BJ (cell line): ENCODE results near the gene GPX4. TPM values are rescaled to one million over a fixed set of nuclear protein-coding genes. Genes with fewer than 3 reads are reported as not detected.
"Not testable (repeated sequence)": the region's sequence is repeated elsewhere in the genome, so short reads cannot be mapped to it uniquely, and the experiment has no call there.

Source experiments
- CTCF ChIA-PET: fragments of 350-600 bp; formaldehyde crosslinking; extraction: SDS; loops from one replicate; lab custom pipeline; 2021; ENCODE audit warnings: antibody characterized with exemption, inconsistent platforms; lab: Yijun Ruan, JAX
- POLR2A ChIA-PET: fragments of 300-600 bp; sonication (Branson Sonifier 250); formaldehyde crosslinking; extraction: SDS; loops from one replicate; lab custom pipeline; 2021; ENCODE audit warnings: antibody characterized with exemption; lab: Charles Lee
- DNase-seq: peaks from one replicate; pipeline ENCODE4 v3.0.0-alpha.2; 2011; ENCODE audit warnings: low read depth
- H3K27me3 ChIP-seq: 2 replicates; pipeline ENCODE4 v1.6.0; 2011; ENCODE audit warnings: low read length; ENCODE audit not compliant: control insufficient read depth, insufficient read depth
- H3K36me3 ChIP-seq: 2 replicates; pipeline ENCODE4 v1.5.1; 2011; ENCODE audit warnings: low read length; ENCODE audit not compliant: control insufficient read depth, insufficient read depth
- H3K4me3 ChIP-seq: 2 replicates; pipeline ENCODE4 v1.5.1; 2011; ENCODE audit warnings: low read depth, mild to moderate bottlenecking, control low read depth, low read length
- polyA plus RNA-seq: library from polyadenylated mRNA; depleted of rRNA; stranded (reverse); fragments of >200 nt; gene quantifications from 2 replicates; pipeline ENCODE4 v1.2.3, GENCODE V29; 2011
- TF ChIP-seq, protein P1 (sequence below): IDR thresholded peaks from 2 replicates; pipeline ENCODE4 v1.5.1; 2011; ENCODE audit warnings: low read depth, mild to moderate bottlenecking, control low read depth, inconsistent platforms, low read length, moderate library complexity; ENCODE audit not compliant: insufficient read depth

Gene GPX4
- polyA plus RNA-seq, 1 experiment: 626 TPM

DNA sequence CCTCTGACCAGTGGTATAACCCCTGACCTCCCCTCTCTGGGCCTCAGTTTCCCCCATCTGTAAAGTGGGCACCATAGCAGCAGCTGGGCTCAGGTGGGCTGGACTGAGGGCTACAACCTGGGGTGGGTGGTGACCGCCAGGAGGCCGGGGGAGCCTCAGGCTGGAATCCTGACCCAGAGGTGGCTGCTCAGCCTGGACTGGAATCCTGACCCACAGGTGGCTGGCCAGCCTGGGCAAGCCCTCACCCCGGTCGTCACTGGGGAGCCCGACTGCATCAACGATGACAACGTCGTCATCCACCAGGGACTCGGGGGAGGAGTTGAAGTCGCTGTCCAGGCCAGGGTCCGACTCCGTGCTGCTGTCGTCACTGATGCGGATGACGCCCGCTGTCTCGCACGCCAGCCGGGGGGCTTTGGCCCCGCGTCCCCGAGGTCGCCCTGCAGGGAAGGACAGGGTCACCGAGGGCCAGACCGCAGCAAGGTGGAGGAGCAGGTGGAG lies 10.2 kb downstream of the GPX4 start:
- no peaks in the 10 kb centered on the region for H3K27me3 ChIP-seq
- ChIA-PET POLR2A (interaction anchor here (0.5 kb wide), 1 partner anchor 59 kb away, joined by 3 read pairs; no protein-coding TSS in a partner anchor), CTCF (interaction anchor here (0.6 to 3.4 kb wide), 24 partner anchors 10 to 130 kb away, joined by 3 to 30 read pairs (median 7); partner anchors contain the start of genes ABCA7, ATP5F1D, CNN2 and GPX4)
- H3K4me3 ChIP-seq: no peak overlapping the region
- TF ChIP-seq, protein P1, sequence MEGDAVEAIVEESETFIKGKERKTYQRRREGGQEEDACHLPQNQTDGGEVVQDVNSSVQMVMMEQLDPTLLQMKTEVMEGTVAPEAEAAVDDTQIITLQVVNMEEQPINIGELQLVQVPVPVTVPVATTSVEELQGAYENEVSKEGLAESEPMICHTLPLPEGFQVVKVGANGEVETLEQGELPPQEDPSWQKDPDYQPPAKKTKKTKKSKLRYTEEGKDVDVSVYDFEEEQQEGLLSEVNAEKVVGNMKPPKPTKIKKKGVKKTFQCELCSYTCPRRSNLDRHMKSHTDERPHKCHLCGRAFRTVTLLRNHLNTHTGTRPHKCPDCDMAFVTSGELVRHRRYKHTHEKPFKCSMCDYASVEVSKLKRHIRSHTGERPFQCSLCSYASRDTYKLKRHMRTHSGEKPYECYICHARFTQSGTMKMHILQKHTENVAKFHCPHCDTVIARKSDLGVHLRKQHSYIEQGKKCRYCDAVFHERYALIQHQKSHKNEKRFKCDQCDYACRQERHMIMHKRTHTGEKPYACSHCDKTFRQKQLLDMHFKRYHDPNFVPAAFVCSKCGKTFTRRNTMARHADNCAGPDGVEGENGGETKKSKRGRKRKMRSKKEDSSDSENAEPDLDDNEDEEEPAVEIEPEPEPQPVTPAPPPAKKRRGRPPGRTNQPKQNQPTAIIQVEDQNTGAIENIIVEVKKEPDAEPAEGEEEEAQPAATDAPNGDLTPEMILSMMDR: no peak
- H3K36me3 ChIP-seq: peaks cover 65% of the 10 kb centered on the region
- DNase-seq: no peak

DNA sequence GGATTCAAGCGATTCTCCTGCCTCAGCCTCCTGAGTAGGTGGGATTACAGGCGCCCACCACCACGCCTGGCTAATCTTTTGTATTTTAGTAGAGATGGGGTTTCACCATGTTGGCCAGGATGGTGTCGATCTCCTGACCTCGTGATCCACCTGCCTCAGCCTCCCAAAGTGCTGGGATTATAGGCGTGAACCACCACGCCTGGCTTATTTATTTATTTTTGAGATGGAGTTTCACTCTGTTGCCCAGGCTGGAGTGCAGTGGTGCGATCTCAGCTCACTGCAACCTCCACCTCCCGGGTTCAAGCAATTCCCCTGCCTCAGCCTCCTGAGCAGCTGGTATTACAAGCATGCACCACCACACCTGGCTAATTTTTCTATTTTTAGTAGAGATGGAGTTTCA lies 10.9 kb downstream of the GPX4 start:
- H3K4me3 ChIP-seq, POLR2A ChIA-PET, H3K27me3 ChIP-seq, DNase-seq: not testable (repeated sequence)
- H3K36me3 ChIP-seq: peaks cover 68% of the 10 kb centered on the region
- CTCF ChIA-PET: interaction anchor here (3.0 kb wide), 1 partner anchor 12 kb away, joined by 29 read pairs; the partner anchor contains the start of gene GPX4

DNA sequence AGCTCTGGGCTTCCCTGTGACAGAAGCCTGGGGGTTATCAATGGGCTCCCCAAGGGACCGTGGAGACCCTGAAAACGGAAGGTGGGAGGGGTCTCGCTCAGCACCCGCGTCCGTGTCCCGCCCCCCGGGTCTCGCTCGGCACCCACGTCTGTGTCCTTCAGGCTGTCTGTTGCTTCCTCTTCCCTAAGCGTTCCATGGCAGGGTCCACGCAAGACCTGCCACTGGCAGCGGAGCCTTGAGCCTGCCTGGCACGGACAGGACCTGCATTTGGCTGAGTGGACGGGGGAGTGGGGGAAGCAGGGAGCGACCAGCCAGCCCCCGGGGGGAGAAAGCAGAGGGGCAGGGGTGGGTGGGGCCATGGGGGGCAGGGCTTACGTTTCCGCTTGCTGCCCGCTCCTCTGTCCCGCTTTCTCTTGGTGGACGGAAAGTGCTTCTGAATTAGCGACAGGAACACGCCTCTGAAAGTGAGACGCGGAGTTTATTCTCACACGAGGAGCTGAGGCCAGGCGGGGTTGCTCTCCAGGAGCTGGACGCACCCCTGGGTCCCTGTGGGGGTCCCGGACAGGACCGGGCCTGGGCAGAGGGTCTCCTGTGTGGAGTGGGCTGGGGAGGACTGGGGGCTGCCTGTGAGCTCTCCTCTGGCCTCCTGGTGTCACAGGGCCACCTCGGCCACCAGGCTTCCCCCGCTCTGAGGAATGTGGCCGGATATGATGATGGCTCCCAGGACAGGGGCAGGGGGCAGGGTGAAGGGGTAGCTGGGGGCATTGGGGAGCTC lies 12.0 kb downstream of the GPX4 start:
- ChIA-PET CTCF (interaction anchor here (0.5 to 0.7 kb wide), 2 partner anchors 10 to 85 kb away, joined by 3 read pairs; no protein-coding TSS in a partner anchor), POLR2A (no interaction called here)

DNA sequence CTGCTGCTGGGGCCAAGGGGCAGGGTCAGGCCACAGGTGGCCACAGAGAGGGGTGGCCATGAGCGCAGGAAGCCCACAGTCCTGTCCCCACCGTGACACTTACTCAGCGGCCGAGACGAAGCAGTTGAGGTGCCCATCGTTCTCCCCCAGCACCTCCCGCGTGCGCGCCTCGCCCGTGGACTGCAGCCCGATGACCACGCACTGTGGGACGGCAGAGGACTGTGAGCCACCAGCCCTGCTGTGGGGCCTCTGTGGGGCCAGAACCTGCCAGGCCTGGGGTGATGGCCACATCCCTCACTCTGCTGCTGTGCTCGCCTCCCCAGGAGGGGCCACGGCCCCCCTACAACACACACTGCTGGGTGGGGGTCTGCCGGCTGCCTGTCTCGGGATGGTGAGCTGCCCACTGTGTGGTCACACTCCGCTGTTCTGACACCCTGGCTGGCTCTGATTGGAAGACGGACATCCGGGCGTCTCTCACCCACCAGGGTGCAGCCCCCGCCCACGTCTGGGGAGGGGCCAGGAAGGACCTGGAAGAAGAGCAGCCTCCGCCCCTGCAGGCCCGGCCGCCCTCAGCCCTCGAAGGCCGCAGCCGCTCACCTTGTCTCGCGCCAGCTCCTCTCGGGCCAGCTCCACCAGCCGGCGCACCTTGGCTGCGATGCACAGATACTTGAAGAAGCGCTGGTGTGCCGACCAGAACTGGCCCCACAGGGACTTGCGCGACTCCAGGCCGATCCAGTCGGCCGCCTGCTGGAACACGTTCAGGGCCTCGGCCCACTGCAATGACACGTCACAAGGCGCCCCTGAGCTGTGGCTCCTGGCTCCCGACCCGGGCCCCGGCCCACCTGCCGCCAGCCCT lies 13.2 kb downstream of the GPX4 start:
- no peaks in the 10 kb centered on the region for H3K27me3 ChIP-seq
- no peak for DNase-seq
- TF ChIP-seq, protein P1: no peak
- ChIA-PET CTCF (interaction anchor here (0.6 kb wide), 1 partner anchor 124 kb away, joined by 3 read pairs; no protein-coding TSS in a partner anchor), POLR2A (no interaction called here)
- H3K36me3 ChIP-seq: peaks cover 61% of the 10 kb centered on the region
- no peak overlapping the region for H3K4me3 ChIP-seq

More for the DNA sequence above, 12.0 kb downstream of the GPX4 start:
- DNase-seq: no peak
- Histone ChIP-seq H3K4me3 (no peak overlapping the region), H3K36me3 (peaks cover 59% of the 10 kb centered on the region), H3K27me3 (no peaks in the 10 kb centered on the region)
- TF ChIP-seq, protein P1: no peak

DNA sequence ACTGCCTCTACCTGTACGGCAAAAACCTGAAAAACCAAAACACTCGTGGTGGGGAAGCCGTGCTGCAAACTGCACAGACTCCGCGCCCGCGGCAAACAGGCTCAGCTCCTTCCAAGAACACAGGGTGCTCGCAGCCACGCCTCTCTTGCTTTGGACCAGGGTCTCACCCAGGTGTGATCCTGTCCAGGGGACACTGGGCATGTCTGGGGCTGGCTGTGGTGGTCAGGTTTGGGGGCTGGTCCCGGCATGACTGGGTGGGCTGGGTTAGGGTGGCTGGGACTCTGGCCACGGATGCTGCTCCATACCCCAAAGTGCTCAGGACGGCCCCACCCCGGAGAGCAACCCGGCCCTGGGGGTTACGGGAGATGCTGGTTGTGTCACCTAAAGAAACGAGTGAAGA lies 13.9 kb downstream of the GPX4 start:
- H3K4me3 ChIP-seq: no peak overlapping the region
- no peaks in the 10 kb centered on the region for H3K27me3 ChIP-seq
- POLR2A ChIA-PET: no interaction called here
- CTCF ChIA-PET: no interaction called here
- TF ChIP-seq, protein P1: no peak
- no peak for DNase-seq
- peaks cover 61% of the 10 kb centered on the region for H3K36me3 ChIP-seq
